Mesendoderm (in vitro differentiated cells): ENCODE data around the gene AP4S1. TPM values are rescaled to one million over a fixed set of nuclear protein-coding genes. Genes with fewer than 3 reads are reported as not detected.
A peak's percentile ranks its signal among the peaks of the same experiment; 100 is the strongest.
"Not testable (repeated sequence)": the region's sequence is repeated elsewhere in the genome, so short reads cannot be mapped to it uniquely, and the experiment has no call there.

Source experiments
- DNase-seq: peaks from one replicate; pipeline ENCODE4 v3.0.0; 2013
- H2AK5ac ChIP-seq: 2 replicates; pipeline ENCODE4 v1.6.1; 2013; ENCODE audit warnings: low read length, inconsistent platforms
- H2BK120ac ChIP-seq: 2 replicates; pipeline ENCODE4 v1.6.1; 2013; ENCODE audit warnings: low read depth, mild to moderate bottlenecking, low read length, moderate library complexity, mixed read lengths
- H2BK15ac ChIP-seq: replicated peaks from 2 replicates; pipeline ENCODE4 v1.6.1; 2013; ENCODE audit warnings: low read depth, mild to moderate bottlenecking, moderate library complexity
- H2BK5ac ChIP-seq: 2 replicates; pipeline ENCODE4 v1.6.1; 2013; ENCODE audit warnings: low read length, inconsistent platforms
- H3K18ac ChIP-seq: 2 replicates; pipeline ENCODE4 v1.6.1; 2013; ENCODE audit warnings: mild to moderate bottlenecking, low read length, mixed read lengths
- H3K23ac ChIP-seq: one replicate; pipeline ENCODE4 v1.6.1; 2013; ENCODE audit warnings: low read length
- H3K27ac ChIP-seq: 2 replicates; pipeline ENCODE4 v1.5.1; 2013; ENCODE audit warnings: low read depth, mild to moderate bottlenecking, inconsistent platforms, low read length, moderate library complexity
- H3K27me3 ChIP-seq: 2 replicates; pipeline ENCODE4 v1.6.1; 2013; ENCODE audit warnings: low read length, control low read depth, mild to moderate bottlenecking, inconsistent platforms; ENCODE audit not compliant: insufficient read depth, poor library complexity
- H3K36me3 ChIP-seq: 2 replicates; pipeline ENCODE4 v1.6.1; 2013; ENCODE audit warnings: low read length, inconsistent platforms; ENCODE audit not compliant: control insufficient read depth, insufficient read depth
- H3K4ac ChIP-seq: one replicate; pipeline ENCODE4 v1.6.1; 2013; ENCODE audit warnings: low read depth, mild to moderate bottlenecking, low read length, moderate library complexity
- H3K4me1 ChIP-seq: 2 replicates; pipeline ENCODE4 v1.6.1; 2013; ENCODE audit warnings: low read depth, low read length, inconsistent platforms; ENCODE audit not compliant: control insufficient read depth
- H3K4me2 ChIP-seq: 2 replicates; pipeline ENCODE4 v1.6.1; 2013; ENCODE audit warnings: low read length
- H3K4me3 ChIP-seq: 2 replicates; pipeline ENCODE4 v1.5.1; 2013; ENCODE audit warnings: mild to moderate bottlenecking, low read length
- H3K56ac ChIP-seq: one replicate; pipeline ENCODE4 v1.6.1; 2013; ENCODE audit warnings: low read length
- H3K79me1 ChIP-seq: 2 replicates; pipeline ENCODE4 v1.6.1; 2013; ENCODE audit warnings: low read length, inconsistent platforms
- H3K79me2 ChIP-seq: 2 replicates; pipeline ENCODE4 v1.6.1; 2013; ENCODE audit warnings: mild to moderate bottlenecking, low read length; ENCODE audit not compliant: control insufficient read depth, insufficient read depth
- H3K9ac ChIP-seq: 2 replicates; pipeline ENCODE4 v1.6.1; 2013; ENCODE audit warnings: low read length, inconsistent platforms
- H4K5ac ChIP-seq: one replicate; pipeline ENCODE4 v1.6.1; 2013; ENCODE audit warnings: low read length
- H4K8ac ChIP-seq: one replicate; pipeline ENCODE4 v1.6.1; 2013; ENCODE audit warnings: low read depth, mild to moderate bottlenecking, control low read depth, low read length, moderate library complexity
- WGBS: extraction: QIAGEN DNeasy Blood & Tissue Kit; methylation state at CpG from one replicate; pipeline ENCODE4 v1.1.7; 2013; ENCODE audit warnings: low lambda C conversion rate, missing lambda C conversion rate; ENCODE audit not compliant: insufficient coverage; ENCODE audit errors: extremely low coverage; 5-methylcytosine and 5-hydroxymethylcytosine counted together
- polyA plus RNA-seq, 2 experiments: library from polyadenylated mRNA; stranded (reverse); fragments of 200-250 nt; gene quantifications; one replicate each; pipeline ENCODE4 v1.2.3, GENCODE V29; 2013

The AP4S1 gene, protein sequence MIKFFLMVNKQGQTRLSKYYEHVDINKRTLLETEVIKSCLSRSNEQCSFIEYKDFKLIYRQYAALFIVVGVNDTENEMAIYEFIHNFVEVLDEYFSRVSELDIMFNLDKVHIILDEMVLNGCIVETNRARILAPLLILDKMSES
- polyA plus RNA-seq (2013, experiment 1 of 2): 10.3 TPM
- polyA plus RNA-seq (2013, experiment 2 of 2): 9.5 TPM

- H3K4me3 ChIP-seq: peak within 1 kb of the TSS; percentile 96
- H3K79me2 ChIP-seq: peaks cover 42% of the 10 kb centered on the region
- H2BK15ac ChIP-seq: no peak within 1 kb of the TSS
- H3K18ac ChIP-seq: peak within 1 kb of the TSS; percentile 98
- no peak within 1 kb of the TSS for H4K5ac ChIP-seq
- H2AK5ac ChIP-seq: no peak within 1 kb of the TSS
- no CpG with 5 or more reads among the region's 53 CpGs for WGBS
- H4K8ac ChIP-seq: peak within 1 kb of the TSS; percentile 16
- H3K79me1 ChIP-seq: peaks cover 3% of the 10 kb centered on the region
- peak within 1 kb of the TSS; percentile 100 for H3K56ac ChIP-seq
- DNase-seq: peak; percentile 69
- peak within 1 kb of the TSS; percentile 98 for H3K4ac ChIP-seq
- no peaks in the 10 kb centered on the region for H3K36me3 ChIP-seq
- H3K23ac ChIP-seq: peak within 1 kb of the TSS; percentile 90
- H3K9ac ChIP-seq: peak within 1 kb of the TSS; percentile 95
- H2BK5ac ChIP-seq: peak within 1 kb of the TSS; percentile 86
- H3K4me2 ChIP-seq: peak within 1 kb of the TSS; percentile 81
- H3K4me1 ChIP-seq: peaks cover 7% of the 10 kb centered on the region
- H3K27ac ChIP-seq: peak within 1 kb of the TSS; percentile 98
- no peaks in the 10 kb centered on the region for H3K27me3 ChIP-seq
- H2BK120ac ChIP-seq: peak within 1 kb of the TSS; percentile 69
These were observed at the start of gene AP4S1 for GRCh38 chr14:31025367-31026076. Gene AP4S1, plus strand, starts transcription at chr14:31025649. Its CDS starts 40,548 bp downstream, at chr14:31066197.

GRCh38 chr14:30977752-30978151 lies 47.7 kb upstream of the AP4S1 start:
- Histone ChIP-seq H3K56ac (no peak overlapping the region), H3K4me2 (no peak overlapping the region), H3K27me3 (no peaks in the 10 kb centered on the region), H3K18ac (no peak overlapping the region), H3K23ac (no peak overlapping the region), H4K5ac (no peak overlapping the region), H3K27ac (no peak overlapping the region), H2BK5ac (no peak overlapping the region), H3K9ac (no peak overlapping the region), H2BK120ac (no peak overlapping the region), H3K36me3 (no peaks in the 10 kb centered on the region), H3K4me3 (no peak overlapping the region), H3K4ac (no peak overlapping the region), H2BK15ac (no peak overlapping the region), H2AK5ac (no peak overlapping the region), H4K8ac (no peak overlapping the region), H3K4me1 (no peaks in the 10 kb centered on the region), H3K79me1 (peaks cover 3% of the 10 kb centered on the region), H3K79me2 (peaks cover 61% of the 10 kb centered on the region)
- no CpG with 5 or more reads among the region's 2 CpGs for WGBS
- DNase-seq: no peak

GRCh38 chr14:30980106-30980704 lies 45.2 kb upstream of the AP4S1 start:
- not testable (repeated sequence) for H3K9ac ChIP-seq, H2AK5ac ChIP-seq, H2BK120ac ChIP-seq, H3K4me1 ChIP-seq, H2BK15ac ChIP-seq, H3K36me3 ChIP-seq, H3K56ac ChIP-seq, H3K4me3 ChIP-seq, H3K4ac ChIP-seq, H3K79me1 ChIP-seq, H3K18ac ChIP-seq, H4K5ac ChIP-seq, H4K8ac ChIP-seq, H3K4me2 ChIP-seq, H3K27ac ChIP-seq, H3K23ac ChIP-seq, H3K27me3 ChIP-seq, H2BK5ac ChIP-seq
- no CpG with 5 or more reads among the region's 13 CpGs for WGBS
- H3K79me2 ChIP-seq: peaks cover 51% of the 10 kb centered on the region
- peak; percentile 75 for DNase-seq

- Histone ChIP-seq H4K5ac (no peak overlapping the region), H3K4me2 (no peak overlapping the region), H3K79me1 (peaks cover 3% of the 10 kb centered on the region), H3K4me1 (no peaks in the 10 kb centered on the region), H3K27ac (no peak overlapping the region), H4K8ac (no peak overlapping the region), H3K18ac (no peak overlapping the region), H3K36me3 (no peaks in the 10 kb centered on the region), H3K56ac (no peak overlapping the region), H3K79me2 (peaks cover 52% of the 10 kb centered on the region), H3K27me3 (no peaks in the 10 kb centered on the region), H2AK5ac (no peak overlapping the region), H2BK5ac (no peak overlapping the region), H2BK120ac (no peak overlapping the region), H3K4ac (no peak overlapping the region), H3K23ac (no peak overlapping the region), H2BK15ac (no peak overlapping the region), H3K9ac (no peak overlapping the region), H3K4me3 (no peak overlapping the region)
- no CpG with 5 or more reads among the region's 3 CpGs for WGBS
- DNase-seq: no peak
These were observed 44.5 kb upstream of the AP4S1 start for GRCh38 chr14:30980980-30981379.

GRCh38 chr14:30982533-30982932 lies 42.9 kb upstream of the AP4S1 start:
- H4K5ac ChIP-seq: no peak overlapping the region
- no CpG with 5 or more reads among the region's 7 CpGs for WGBS
- no peak for DNase-seq

More at GRCh38 chr14:30982533-30982932, 42.9 kb upstream of the AP4S1 start:
- Histone ChIP-seq H3K79me2 (peaks cover 46% of the 10 kb centered on the region), H2BK15ac (no peak overlapping the region), H3K56ac (no peak overlapping the region), H4K8ac (no peak overlapping the region), H3K27me3 (no peaks in the 10 kb centered on the region), H2BK120ac (no peak overlapping the region), H2AK5ac (no peak overlapping the region), H3K27ac (no peak overlapping the region), H3K4me3 (no peak overlapping the region), H3K4ac (no peak overlapping the region), H2BK5ac (no peak overlapping the region), H3K36me3 (no peaks in the 10 kb centered on the region), H3K9ac (no peak overlapping the region), H3K18ac (no peak overlapping the region), H3K79me1 (peaks cover 3% of the 10 kb centered on the region), H3K4me1 (no peaks in the 10 kb centered on the region), H3K23ac (no peak overlapping the region), H3K4me2 (no peak overlapping the region)
